GM12891 (cell line): ENCODE data around the gene TANGO6.

ENCODE experiments used
- DNase-seq: peaks from one replicate; pipeline ENCODE4 v3.0.0; 2011; ENCODE audit warnings: low spot score; ENCODE audit not compliant: insufficient read length
- FAIRE-seq: peaks from 2 replicates; lab custom pipeline; 2011; peaks lifted over from hg19 to GRCh38; lab: Jason Lieb, UNC
- PAX5 ChIP-seq: IDR thresholded peaks from 2 replicates; pipeline ENCODE4 v1.6.1; 2011; ENCODE audit warnings: low read length, moderate library complexity, mild to moderate bottlenecking; ENCODE audit not compliant: insufficient read depth, severe bottlenecking
- POLR2A ChIP-seq: IDR thresholded peaks from 2 replicates; pipeline ENCODE4 v1.6.1; 2011; ENCODE audit warnings: low read depth, low read length, control low read depth
- POLR2AphosphoS5 ChIP-seq: IDR thresholded peaks from 2 replicates; pipeline ENCODE4 v1.6.1; 2011; ENCODE audit warnings: low read depth, low read length, control low read depth
- POU2F2 ChIP-seq: IDR thresholded peaks from 2 replicates; pipeline ENCODE4 v1.6.1; 2011; ENCODE audit warnings: low read depth, mild to moderate bottlenecking, control low read depth, low read length, moderate library complexity
- SPI1 ChIP-seq: IDR thresholded peaks from 2 replicates; pipeline ENCODE4 v1.6.1; 2011; ENCODE audit warnings: low read depth, low read length, control low read depth
- TAF1 ChIP-seq: IDR thresholded peaks from 2 replicates; pipeline ENCODE4 v1.6.1; 2011; ENCODE audit warnings: low read depth, low read length, control low read depth

The TANGO6 gene

DNA sequence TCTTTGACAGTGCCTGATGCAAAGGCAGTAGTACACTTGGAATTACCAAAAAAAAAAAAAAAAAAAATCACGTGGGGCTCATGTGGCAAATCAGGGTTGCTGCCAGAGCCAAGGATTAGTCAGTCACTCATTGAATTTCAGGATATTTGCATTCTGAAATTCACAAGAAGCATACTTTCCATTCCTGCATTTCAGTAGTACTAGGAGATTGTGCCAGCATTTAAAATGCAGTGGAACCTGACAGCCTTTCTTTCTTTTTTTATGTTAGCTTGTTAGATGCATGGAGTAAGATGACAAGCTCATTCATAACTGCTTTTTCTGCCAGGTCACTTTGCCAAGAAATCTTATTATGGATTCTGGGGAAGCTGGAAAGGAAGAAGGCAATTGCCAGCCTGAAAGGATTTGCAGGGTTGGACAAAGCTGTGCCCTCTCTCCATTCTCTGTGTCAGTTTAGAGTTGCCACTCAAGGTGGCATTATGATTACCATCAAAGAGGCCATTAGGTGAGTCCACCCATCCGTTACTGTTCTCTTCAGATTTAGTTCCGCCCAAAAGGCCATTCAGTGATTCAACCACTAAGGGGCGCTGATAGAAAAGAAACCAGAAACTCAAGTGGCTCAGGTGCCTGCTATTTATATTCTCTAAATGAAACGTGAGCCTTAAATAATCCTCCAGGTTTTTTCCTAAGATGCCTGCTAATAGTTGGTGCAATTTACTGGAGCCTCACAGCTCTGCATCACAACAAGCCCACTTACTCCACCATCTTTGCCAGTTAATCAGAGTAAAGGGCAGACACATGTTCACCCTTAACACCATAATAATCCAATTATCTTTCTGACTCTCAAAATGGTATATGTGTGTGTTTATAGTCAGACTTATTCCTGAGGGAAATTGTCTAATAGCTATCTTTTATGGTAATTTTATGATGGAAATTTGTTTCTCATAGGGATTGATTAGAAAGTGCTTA lies 59.0 kb downstream of the TANGO6 start:
- TF ChIP-seq POLR2A: no peak
- no peak for TF ChIP-seq POU2F2
- no peak for TF ChIP-seq POLR2AphosphoS5
- TF ChIP-seq SPI1: no peak
- no peak for TF ChIP-seq TAF1
- no peak for TF ChIP-seq PAX5
- DNase-seq (peak; percentile 15), FAIRE-seq (no peak)

- FAIRE-seq: no peak
- TF ChIP-seq PAX5: no peak
- no peak for TF ChIP-seq POLR2A
- TF ChIP-seq POLR2AphosphoS5: no peak
- TF ChIP-seq POU2F2: no peak
- TF ChIP-seq TAF1: no peak
- TF ChIP-seq SPI1: no peak
- DNase-seq: no peak
Measured at GRCh38 chr16:68902969-68903345, 59.6 kb downstream of the TANGO6 start.

DNA sequence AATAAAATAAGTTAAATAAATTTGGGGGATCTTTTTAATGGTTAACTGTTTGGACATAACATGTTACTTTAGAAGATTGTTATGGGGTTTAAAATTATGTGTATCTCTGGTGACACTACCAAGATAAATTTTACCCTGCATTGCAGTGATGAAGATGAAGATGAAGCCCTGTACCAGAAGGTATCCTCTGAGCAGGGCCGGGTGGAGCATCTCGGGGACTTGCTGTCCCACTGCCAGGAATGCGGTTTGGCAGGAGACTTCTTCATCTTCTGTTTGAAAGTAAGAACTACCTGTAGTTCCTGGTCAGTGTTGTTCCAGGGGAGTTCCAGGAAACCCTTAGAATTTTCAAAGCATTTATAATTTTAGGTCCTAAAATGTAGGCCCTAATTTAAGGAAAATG lies 64.0 kb downstream of the TANGO6 start:
- TF ChIP-seq POLR2AphosphoS5 (no peak), SPI1 (no peak), POLR2A (no peak), PAX5 (no peak), POU2F2 (no peak)
- DNase-seq: no peak
- no peak for FAIRE-seq

DNA sequence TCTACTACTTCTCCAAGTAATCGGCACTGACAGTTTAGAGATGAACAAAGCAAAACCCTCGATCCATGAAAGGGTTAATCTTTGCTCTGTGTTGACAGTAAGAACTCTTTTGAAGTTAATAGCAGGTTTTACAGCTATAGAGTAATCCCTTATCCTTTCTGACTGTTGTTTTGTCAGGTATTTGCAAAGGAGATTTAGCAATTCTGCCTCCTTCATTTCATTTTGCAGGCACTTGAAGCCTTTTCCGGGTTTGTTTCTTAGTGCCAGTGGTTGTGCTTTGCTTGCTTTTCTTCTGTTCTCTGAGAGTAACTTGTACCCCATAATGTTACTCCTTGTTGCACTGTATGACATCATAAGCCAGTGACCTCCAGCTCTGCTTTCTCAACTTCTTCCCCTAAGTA lies 64.5 kb downstream of the TANGO6 start:
- DNase-seq (no peak), FAIRE-seq (no peak)
- TF ChIP-seq SPI1 (no peak), POLR2A (no peak), TAF1 (no peak), PAX5 (no peak), POU2F2 (no peak), POLR2AphosphoS5 (no peak)

- DNase-seq (no peak), FAIRE-seq (no peak)
- TF ChIP-seq SPI1: no peak
- no peak for TF ChIP-seq POLR2AphosphoS5
- no peak for TF ChIP-seq POU2F2
- no peak for TF ChIP-seq TAF1
- no peak for TF ChIP-seq PAX5
- no peak for TF ChIP-seq POLR2A
Measured at GRCh38 chr16:68909099-68909733, 65.9 kb downstream of the TANGO6 start.

GRCh38 chr16:68910051-68910450 lies 66.7 kb downstream of the TANGO6 start:
- TF ChIP-seq POLR2A: no peak
- no peak for TF ChIP-seq PAX5
- TF ChIP-seq TAF1: no peak
- TF ChIP-seq SPI1: no peak
- no peak for TF ChIP-seq POLR2AphosphoS5
- TF ChIP-seq POU2F2: no peak
- DNase-seq (no peak), FAIRE-seq (no peak)

DNA sequence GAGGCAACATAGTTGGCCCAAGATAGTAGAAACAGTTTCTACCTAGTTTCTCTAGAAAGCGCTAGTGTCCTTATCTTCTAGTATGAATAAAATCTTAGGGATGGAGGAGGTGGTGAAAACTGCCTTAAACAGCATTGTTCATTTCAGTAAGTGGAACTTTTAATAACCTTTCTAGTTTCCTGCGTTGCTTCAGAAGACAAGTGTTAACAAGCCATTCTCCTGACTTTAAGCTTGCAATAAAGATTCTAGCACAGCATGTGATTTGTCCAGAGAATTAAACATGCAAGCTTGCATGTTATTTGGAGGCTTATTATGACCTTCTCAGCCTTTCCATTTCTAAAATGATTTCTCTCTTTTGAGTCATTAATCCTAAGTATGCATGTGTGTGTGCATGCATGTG lies 72.3 kb downstream of the TANGO6 start:
- TF ChIP-seq POLR2A (no peak), POLR2AphosphoS5 (no peak), PAX5 (no peak)
- DNase-seq: no peak
- no peak for FAIRE-seq

DNA sequence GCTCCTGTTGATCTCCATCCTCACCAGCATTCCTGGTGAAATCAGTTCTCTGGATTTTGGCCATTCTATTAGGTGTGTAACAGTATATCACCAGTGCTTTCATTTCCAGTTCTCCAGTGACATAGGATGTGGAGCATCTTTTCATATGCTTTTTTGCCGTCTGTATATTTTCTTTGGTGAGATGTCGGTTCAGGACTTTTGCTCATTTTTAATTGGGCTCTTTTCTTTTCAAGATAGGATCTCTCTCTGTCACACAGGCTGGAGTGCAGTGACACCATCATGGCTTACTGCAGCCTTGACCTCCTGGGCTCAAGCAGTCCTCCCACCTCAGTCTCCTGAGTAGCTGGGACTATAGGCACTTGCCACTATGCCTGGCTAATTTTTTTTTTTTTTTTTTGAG lies 74.2 kb downstream of the TANGO6 start:
- DNase-seq (no peak), FAIRE-seq (no peak)

DNA sequence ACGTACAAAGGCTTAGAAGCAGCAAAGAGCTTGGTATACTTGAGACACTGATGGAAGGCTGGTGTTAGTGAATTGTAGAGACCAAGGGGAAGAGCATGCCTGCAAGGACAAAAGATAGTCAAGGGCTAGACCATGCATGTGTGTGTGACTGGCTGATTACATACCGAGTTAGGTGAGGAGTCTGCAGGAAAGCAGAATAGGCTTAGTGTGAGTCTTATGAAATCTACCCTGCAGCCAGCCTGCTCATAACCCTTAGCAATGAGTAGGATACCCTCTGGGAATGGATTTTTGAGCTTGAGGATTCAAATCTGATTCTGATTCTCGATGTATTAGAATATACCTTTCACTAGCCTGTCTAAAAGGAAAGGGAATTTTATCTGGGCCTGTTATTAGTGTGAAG lies 77.0 kb downstream of the TANGO6 start:
- FAIRE-seq (no peak), DNase-seq (no peak)
- TF ChIP-seq PAX5 (no peak), POLR2AphosphoS5 (no peak), POLR2A (no peak), TAF1 (no peak), SPI1 (no peak), POU2F2 (no peak)

More for the DNA sequence above, 74.2 kb downstream of the TANGO6 start:
- TF ChIP-seq SPI1 (no peak), POLR2AphosphoS5 (no peak), PAX5 (no peak), TAF1 (no peak), POU2F2 (no peak), POLR2A (no peak)

DNA sequence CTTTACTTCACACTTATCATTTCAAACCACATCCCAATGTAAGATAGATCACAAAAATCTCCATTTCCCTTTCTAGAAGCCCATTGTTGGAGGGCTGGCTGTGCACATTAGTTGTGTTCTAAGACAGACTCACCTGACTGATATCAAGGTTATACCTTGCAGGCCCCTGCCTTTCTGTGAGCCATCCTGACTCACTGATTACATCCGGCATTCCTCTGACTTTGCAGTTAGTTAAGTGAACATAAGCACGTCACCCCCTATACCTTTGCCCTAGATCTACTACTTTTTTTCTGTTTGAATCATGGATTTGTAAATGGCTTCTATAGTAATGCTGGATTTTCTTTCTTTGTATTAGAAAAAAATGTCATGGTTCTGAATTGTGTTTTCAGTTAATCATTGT lies 78.3 kb downstream of the TANGO6 start:
- no peak for FAIRE-seq
- DNase-seq: no peak

More for the DNA sequence above, 78.3 kb downstream of the TANGO6 start:
- TF ChIP-seq PAX5 (no peak), POLR2A (no peak), TAF1 (no peak), SPI1 (no peak), POU2F2 (no peak), POLR2AphosphoS5 (no peak)
